Fibroblast of skin of right quadriceps (primary cell): ENCODE data around the gene TRAM2.

Source experiments
- DNase-seq: peaks from one replicate; pipeline ENCODE4 v3.0.0-alpha.2; 2013

TRAM2 gene

DNA sequence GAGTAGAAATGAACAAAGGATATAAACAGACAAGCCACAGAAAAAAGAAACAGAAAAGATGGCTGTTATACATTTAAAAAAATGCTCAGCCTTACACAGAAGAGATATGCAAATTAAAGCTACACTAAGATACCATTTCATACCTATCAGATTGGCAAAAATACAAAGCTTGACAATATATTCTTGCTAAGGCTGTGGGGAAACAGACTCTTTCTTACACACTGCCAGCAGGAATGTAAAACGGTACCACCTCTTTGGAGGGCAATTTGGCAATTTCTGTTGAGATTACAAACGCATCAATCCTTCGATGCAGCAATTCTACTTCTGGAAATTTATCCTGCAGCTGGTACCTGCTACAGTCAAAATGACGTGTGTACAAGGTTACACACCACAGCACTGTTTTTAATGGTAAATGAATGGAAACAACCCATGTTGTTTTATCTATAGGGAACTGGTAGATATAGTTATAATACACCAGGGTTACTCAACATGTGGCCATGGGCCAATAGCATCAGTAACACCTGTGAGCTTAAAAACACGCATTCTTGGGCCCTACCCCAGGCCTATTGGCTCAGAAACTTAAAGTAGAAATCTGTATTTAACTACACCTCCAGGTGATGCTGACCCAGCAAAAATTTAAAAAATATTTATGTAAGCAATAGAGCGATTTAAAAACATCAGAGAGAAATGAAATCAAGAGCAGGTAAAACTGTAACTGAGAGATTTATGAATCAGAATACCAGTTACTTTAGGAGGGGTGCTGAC lies 53.3 kb downstream of the TRAM2 start:
- DNase-seq, result no peak

DNA sequence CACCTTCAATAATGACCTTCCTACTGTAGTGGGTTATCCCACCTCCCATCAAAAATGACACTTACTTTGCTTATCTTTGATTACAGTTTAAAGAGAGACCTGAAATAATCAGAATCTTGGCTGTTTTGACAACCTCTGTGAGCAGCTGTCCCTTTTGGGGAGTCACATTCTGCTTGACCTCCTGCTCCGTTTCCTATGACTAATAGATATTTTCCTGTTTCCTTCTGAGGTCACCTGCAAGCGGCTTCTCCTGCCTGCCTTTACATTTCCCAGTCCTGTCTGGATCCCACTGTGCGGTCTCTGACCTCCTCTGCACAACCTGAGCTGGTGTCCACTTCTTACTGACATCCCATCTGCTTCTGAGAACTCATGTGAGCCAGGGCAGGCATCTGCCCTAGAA lies 54.2 kb downstream of the TRAM2 start:
- no peak for DNase-seq

DNA sequence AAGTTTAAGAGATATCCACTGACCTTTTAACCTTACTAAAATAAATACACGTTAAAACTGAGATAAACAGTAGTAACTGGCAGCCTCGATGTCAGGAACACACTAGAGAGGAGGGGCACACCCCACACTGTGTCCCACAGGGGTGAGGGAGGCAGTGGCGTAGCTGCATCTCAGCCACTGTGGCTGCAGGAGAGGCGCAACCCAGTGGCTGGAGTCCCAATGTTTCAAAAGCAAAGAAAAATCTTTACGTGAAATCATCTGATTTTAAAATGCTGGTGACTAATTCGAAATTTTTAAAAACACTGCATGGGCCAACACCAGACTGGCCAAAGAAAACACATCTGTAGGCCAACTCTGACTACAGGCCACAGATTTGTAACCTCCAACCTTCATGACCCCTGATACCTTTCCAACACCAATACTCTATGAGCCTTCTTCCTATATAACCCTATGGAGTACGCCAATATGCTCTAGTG lies 54.7 kb downstream of the TRAM2 start:
- DNase-seq, result peak; percentile 26

DNA sequence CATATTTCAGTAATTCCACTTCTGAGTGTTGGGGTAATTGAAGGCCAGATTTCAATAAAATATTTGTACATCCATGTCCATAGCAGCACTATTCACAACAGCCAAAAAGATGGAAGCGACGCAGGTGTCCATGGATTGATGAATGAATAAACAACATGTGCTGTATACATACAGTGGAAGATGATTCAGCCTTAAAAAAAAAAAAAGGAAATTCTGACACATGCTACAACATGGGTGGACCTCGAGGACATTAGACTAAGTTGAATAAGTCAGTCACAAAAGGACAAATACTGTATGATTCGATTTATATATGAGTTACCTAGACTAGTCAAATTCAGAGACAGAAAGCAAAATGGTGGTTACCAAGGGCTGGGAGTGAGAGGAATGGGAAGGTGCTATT lies 57.2 kb downstream of the TRAM2 start:
- no peak for DNase-seq

DNA sequence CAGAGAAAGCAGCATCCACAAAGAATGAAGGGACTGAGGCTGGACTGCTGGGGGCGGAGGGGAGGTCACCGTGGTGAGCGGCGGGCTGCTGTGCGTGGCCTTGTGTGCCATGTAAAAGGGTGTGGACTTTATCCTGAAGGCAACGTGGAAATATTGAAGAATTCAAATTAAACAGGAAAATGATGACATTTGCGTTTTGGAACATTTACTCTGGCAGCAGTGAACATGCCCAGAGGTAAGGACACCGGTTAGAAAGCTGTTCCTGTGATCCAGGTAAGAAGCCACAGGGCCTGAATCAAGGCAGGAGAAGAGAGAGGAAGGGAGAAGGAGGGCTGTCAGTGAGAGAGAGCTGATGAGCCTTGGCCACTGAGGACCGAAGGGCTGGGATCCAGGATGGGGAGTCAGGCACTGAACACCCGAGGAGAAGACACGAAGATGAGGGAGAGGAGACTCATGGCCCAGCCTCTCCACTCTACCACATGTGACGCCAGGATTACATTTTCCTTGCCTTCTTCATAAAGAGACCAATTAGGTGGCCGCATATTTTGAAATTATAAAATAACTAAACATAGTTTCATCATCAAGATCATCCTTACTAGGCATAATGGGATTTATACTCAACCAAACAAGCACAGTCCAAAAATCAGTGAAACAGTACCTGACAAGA lies 58.4 kb downstream of the TRAM2 start:
- peak; percentile 37 for DNase-seq

DNA sequence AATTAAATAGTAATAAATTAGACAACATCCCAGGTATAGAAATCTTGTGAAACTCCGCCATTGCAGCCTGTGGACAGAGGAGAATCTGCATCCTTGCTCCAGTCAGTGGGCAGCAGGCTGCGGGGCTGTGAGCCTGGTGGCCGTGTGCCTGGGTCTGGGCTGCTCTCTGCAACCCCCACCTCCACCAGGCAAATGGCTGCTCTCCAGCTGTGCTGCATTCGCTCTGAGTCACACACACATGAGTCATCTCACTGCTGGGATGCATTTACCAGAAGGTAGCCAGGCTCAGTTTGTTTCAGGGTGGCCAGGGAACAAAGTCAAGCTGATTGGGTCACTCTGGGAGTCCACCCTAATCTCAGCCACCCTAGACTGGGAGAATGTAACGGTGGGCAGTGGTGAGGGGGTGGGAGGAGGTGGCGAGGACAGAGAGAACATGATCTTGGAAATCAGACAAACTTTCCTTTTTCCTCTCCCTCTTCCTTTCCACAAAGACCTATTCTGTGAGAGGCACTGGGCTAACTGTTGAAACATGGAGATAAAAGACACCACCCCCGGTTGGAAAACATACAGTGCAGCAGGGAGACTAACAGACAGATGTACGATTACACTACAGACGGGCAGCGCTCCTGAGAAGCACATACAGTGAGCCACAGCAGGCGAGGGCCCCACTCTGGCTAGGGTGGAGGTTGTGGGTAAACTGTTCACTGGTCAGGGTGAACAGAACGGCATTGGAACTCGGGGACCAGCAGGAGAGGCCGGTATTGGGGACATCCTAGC lies 59.2 kb downstream of the TRAM2 start:
- peak; percentile 96 for DNase-seq

DNA sequence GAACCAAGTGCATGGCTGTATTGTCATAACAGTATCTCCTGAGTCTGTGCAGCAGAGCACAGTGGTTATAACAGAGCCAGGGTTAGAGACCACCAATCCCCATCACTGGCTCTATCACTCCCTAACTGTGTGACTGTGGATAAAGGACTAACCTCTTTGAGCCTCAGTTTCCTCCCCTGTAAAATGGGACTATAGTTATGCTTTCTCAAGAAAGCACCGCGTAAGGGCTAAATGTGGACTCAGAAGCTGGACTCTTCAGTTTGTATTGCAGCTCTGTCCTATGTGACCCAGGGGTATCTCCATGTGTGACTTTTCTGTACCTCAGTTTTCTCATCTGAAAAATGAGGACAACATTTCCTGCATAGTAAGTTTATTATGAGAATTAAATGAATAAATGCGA lies 59.9 kb downstream of the TRAM2 start:
- DNase-seq, result no peak

DNA sequence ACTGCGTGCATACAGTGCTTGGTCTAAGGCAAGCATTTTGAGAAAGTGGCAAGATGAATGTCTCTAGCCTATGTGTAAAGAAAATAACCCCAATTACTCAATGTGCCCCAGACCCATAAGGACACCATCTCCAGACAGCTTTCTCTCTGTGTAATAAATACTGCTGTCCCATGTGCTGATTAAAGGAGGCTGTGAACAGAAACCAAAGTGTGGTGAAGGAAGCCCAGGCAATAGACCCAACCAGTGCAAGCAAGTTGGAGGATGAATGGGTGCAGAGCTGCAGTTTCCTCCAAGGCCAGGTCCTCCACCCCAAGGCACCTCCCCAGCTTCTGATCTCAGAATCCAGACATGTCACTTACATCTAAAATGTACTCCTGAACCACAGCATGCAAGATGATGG lies 60.6 kb downstream of the TRAM2 start:
- no peak for DNase-seq

DNA sequence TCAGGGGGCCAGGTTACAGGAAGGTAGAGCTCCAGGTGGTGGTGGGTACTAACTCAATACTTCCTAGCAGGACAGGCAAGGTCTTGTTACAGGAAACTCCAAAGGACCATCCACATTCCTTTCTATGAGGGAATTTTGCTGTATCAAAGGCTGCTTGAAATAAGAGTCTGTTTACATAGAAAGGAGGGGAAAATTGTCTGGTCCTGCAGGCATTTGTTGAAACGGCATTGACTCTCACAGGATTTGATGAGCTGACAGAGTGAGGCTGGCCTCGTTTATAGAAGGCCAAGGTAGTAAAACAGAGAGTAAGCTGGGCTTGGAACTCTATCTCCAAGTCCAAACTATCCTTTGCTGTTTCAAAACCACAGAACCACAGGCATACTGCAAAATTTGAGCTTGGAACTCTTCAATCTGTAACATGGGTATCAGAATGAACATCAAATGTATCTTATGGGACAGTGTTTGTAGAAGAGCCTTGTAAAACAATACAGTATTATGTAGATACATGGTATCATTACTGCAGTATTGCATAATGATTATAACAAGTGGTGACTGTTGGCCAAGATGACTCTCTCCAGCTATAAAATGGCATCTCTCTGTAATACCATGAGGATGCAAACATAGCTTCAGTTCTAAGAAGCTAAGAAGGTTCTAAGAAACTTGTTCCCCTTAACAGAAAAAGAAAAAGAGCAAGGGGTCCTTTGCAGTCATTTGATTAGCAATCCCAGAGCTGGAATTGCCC lies 61.5 kb downstream of the TRAM2 start:
- peak; percentile 53 for DNase-seq

DNA sequence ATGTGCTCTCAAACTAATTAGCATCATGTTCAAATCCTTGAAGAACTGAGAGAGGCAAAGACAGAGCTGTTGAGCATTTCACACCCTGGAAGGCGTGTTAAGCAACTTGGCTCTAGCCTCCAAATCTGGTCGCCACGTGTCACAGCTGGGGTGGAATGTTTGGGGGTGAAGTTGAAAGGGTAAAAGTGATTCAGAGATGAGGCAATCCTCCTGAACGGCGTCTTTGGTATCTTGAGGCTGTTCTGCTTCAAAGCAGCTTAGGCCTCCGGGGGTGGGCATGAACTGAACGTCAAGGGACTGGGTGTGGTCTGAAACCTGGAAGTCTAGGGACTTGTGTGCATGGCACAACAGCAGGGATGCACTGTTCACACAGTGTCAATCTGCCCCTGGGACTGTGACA lies 62.3 kb downstream of the TRAM2 start:
- DNase-seq, result peak; percentile 91

DNA sequence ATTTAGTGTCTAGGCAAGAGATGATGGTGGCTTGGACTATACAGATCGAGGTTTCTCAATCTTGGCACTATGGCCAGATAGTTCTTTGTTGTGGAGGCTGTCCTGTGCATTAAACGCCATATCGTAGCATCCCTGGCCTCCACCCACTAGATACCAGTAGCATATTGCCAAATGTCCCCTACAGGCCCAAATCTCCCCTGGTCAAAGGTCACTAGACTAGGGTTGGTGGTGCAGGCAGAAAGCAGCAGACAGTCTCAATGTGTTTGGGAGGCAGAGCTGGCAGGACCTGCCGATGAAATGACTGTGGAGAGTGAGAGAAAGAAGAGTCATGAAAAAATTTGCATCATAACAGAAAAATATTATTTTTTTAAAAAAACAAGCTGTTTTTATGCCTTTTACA lies 63.0 kb downstream of the TRAM2 start:
- no peak for DNase-seq

DNA sequence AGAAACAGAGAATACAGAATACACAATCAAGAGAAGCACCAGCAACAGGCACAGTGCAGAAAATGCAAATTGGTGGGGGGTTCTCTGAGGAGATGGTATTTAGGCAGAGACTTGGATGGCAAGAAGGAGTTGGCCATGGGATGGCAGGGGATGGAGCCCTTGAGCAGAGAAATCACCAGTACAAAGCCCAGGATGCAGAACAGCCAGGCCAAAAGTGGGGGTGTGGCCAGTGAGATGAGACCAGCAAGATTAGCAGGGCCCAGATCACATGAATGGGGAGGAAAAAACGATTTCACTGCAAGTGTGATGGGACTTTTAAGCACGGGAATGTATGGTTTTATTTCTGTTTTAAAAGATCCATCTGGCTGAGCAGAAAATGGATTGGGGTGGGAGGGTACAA lies 63.4 kb downstream of the TRAM2 start:
- DNase-seq, result no peak

DNA sequence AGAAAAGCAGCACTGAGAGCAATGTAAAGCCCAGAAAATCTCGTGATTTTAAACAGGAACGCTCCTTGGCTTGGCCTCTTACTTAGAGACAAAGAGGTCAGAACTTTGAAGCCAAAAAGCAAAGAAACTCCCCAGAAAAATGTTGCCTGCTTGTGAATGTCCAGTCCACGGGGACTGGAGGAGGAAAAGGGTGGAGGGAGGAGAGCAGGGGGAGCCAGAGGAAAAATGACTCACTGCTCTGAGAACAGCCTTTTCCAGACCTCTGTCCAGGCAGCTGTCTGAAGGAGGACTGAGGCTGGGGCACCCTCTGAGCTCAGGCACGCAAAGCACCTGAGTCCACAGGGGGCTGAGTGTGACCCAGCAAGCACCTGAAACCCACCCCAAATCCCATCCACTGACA lies 64.7 kb downstream of the TRAM2 start:
- DNase-seq, result peak; percentile 64

DNA sequence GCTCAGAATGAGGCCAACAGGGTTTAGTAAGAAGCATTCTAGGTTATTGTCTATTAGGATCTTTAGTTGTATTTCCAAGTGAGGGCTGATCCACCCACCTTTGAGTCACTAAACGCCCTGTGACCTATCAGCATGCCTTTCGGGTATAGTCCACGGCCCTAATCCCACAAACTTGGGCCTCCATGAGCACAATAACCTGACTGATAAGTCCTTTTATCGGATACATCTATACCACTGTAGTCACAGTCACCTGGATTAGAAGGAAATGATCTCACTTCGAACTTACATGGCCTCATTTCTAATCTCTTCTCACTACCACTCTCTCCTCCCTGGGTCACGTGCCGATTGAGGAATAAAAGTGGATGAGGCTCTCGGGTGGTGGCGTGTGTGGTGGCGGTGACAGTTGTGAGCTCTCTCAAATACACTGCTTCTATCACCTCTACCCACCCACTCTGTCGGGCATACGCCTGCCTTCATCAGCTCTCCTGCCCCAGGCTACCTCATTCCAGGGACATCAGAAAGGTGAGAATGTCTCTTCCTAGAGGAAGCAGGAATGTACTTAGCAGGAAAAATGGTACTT lies 65.2 kb downstream of the TRAM2 start:
- DNase-seq, result no peak

DNA sequence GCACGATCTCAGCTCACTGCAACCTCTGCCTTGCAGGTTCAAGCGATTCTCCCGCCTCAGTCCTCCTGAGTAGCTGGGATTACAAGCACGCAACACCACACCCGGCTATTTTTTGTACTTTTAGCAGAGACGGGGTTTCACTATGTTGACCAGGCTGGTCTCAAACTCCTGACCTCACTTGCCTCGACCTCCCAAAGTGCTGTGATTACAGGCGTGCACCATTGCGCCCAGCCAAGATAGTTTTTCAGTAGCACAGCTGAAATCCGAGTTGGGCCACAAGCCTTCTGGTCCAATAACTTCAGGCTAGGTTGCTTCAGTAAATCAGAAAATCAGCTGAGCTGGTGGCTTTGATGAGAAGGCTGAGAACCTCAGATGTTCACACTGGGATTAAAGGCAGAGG lies 65.7 kb downstream of the TRAM2 start:
- DNase-seq, result no peak

DNA sequence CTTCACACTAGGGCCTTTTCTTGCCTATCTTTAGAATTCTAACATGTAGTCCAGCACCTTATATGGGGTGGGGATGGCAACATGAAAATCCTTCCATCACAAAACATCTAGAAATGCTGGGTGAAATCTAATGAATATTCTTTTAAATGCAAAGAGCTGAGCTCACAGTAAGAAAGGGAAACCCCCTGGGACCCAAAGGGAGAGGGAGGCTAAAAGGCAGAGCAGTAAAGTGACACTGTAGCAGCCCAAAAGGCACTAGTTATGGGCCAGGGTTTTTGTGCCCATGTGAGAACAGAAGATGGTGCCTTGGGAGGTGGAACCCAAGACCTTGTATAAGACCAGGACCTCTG lies 66.7 kb downstream of the TRAM2 start:
- DNase-seq, result no peak

DNA sequence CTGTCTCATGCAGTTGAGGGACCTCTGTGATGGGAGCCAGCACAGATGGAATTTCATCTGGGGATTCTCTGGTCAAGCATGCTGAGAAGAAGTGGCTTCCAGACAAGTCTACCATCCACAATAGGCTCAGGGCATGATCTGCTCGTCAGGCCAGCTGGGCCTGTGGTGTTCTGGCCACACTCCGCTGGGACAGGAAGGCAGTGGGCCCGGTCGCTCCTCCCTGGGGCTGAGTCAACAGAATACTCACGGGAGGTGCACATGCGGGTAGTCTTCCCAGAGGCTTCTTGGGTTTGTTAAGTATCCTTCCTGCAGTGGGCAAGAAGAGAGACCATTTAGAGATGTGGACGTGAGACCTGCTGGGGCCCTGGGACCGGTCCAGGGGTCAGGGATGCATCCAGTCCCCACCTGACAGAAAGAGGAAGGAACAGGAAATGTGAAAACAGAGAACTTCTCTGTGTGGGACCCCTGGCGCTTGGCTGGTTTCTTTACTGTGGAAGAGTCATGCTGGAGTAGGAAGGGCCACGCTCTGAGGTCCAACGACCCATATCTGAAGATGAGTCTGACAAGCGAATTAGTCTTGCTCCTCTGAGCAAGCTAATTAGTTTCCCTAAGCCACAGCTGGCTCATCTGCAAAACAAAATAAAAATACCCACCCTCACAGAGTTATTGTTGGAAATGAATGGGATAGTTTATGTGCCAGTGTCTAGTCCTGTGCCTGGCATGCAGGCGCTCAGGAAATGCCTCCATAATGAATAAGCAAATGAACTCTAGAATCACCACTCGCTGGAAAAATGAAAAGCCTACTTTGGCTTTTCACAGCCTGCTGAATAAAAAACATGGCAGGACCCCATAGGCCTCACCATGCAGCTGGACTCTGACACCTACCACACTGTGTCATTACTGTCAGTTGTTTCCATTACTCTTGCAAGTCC lies 67.3 kb downstream of the TRAM2 start:
- no peak for DNase-seq

DNA sequence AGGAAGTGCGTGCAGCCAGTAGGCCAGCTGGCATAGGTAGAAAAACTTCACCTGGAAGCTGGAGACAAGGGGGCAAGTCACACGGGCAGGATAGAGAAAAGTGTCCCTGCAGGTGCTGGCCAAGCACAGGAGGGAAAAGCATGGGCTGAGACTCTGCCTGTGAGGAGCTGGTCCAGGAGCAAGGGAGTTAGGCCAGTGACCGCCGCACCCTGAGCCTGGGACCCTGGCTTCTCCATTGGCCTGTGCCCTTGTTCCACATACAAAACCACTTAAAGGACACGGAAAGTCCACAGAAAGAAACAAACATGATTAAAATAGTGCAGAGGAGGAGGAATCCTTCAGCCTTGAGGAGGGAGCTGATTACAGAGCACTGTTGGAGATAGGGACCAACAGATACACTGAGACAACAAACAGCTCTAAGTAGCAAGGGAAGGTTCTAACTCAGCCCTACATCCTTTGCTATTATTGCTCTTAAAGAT lies 68.6 kb downstream of the TRAM2 start:
- DNase-seq, result no peak

DNA sequence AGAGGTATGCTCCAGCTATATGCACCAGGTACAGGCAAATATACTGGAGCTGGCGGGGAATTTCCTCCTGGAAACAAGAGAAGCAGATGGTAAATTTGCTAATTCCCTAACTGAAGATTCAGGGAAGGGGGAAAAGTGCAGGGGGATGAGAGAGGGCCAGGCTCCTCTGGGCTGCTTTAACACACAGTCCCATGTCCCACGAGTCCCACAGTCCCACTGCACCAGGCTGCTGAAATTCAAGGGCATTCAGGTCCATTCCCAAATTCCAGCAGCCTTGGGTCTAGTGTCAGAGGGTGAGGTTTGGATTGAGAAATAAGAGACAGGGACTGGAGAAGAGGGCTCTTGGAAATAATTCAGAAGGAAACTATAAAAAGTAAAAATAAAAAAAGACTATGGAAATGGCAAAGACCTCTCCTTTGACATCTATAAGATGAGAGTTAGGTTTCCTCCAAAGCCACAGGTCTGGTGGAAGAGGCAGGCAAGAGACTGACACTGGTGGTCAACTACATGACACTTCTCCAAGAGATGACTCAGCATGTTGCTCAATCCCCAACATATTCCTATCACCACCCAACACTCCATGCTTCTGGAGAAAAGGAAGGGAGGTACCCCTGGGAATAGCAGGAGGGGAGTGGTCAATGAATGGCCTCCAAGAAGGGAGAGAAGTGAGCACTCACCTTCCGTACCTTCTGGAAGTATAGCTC lies 69.2 kb downstream of the TRAM2 start:
- DNase-seq, result peak; percentile 83

DNA sequence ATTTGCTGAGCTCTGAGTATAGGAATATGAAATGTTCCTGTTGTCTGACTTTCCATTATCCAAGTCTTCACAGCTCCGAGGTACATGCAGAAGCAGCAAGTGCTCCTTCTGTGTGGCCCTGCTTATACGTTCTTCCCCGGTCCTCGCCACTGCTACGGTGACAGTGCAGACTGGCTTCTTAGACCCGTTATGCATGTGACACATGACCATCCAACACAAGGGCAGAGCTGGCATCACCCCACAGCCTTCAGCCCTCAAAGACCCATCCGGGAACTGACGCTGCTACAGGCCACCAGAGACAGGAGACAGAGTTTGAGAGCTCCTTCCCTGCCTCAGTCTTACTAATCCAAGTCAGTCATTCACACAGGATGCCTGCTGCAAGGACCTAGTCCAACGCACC lies 70.4 kb downstream of the TRAM2 start:
- no peak for DNase-seq
